GM12891 (cell line): ENCODE data around the gene KRTAP10-8.
"Not testable (repeated sequence)": the region's sequence is repeated elsewhere in the genome, so short reads cannot be mapped to it uniquely, and the experiment has no call there.

Experiments used
- DNase-seq: peaks from one replicate; pipeline ENCODE4 v3.0.0; 2011; ENCODE audit warnings: low spot score; ENCODE audit not compliant: insufficient read length
- FAIRE-seq: peaks from 2 replicates; lab custom pipeline; 2011; peaks lifted over from hg19 to GRCh38; lab: Jason Lieb, UNC
- PAX5 ChIP-seq: IDR thresholded peaks from 2 replicates; pipeline ENCODE4 v1.6.1; 2011; ENCODE audit warnings: low read length, moderate library complexity, mild to moderate bottlenecking; ENCODE audit not compliant: insufficient read depth, severe bottlenecking
- POLR2A ChIP-seq: IDR thresholded peaks from 2 replicates; pipeline ENCODE4 v1.6.1; 2011; ENCODE audit warnings: low read depth, low read length, control low read depth
- POLR2AphosphoS5 ChIP-seq: IDR thresholded peaks from 2 replicates; pipeline ENCODE4 v1.6.1; 2011; ENCODE audit warnings: low read depth, low read length, control low read depth
- POU2F2 ChIP-seq: IDR thresholded peaks from 2 replicates; pipeline ENCODE4 v1.6.1; 2011; ENCODE audit warnings: low read depth, mild to moderate bottlenecking, control low read depth, low read length, moderate library complexity
- SPI1 ChIP-seq: IDR thresholded peaks from 2 replicates; pipeline ENCODE4 v1.6.1; 2011; ENCODE audit warnings: low read depth, low read length, control low read depth
- TAF1 ChIP-seq: IDR thresholded peaks from 2 replicates; pipeline ENCODE4 v1.6.1; 2011; ENCODE audit warnings: low read depth, low read length, control low read depth

KRTAP10-8 gene

GRCh38 chr21:44581158-44581557 is 30.7 kb upstream of the KRTAP10-8 start:
- FAIRE-seq (no peak), DNase-seq (no peak)
- no peak for TF ChIP-seq TAF1
- no peak for TF ChIP-seq POU2F2
- no peak for TF ChIP-seq PAX5
- TF ChIP-seq POLR2A = no peak
- no peak for TF ChIP-seq SPI1
- TF ChIP-seq POLR2AphosphoS5 = no peak

DNA sequence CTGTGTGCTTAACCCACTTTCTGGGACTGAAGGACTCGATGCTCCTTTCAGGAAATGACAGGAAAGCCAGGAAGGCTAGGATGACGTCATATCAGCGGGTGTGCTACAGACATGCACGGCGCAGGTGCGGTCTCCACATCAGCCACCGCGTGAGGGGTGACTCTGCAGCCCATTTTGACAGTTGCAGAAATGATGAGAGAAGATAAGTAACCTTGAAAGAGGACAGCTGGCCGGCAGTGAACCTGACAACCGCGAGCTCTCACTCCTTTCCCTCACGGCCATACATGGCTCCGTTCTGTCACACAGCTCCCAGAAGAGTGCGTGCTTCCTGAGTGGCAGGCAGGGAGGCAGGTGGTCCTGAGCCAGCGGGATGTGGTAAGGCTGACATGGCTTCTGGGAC is 29.8 kb upstream of the KRTAP10-8 start:
- no peak for TF ChIP-seq PAX5
- no peak for TF ChIP-seq POU2F2
- no peak for TF ChIP-seq POLR2AphosphoS5
- no peak for TF ChIP-seq SPI1
- no peak for TF ChIP-seq TAF1
- TF ChIP-seq POLR2A = no peak
- no peak for DNase-seq
- FAIRE-seq = no peak

DNA sequence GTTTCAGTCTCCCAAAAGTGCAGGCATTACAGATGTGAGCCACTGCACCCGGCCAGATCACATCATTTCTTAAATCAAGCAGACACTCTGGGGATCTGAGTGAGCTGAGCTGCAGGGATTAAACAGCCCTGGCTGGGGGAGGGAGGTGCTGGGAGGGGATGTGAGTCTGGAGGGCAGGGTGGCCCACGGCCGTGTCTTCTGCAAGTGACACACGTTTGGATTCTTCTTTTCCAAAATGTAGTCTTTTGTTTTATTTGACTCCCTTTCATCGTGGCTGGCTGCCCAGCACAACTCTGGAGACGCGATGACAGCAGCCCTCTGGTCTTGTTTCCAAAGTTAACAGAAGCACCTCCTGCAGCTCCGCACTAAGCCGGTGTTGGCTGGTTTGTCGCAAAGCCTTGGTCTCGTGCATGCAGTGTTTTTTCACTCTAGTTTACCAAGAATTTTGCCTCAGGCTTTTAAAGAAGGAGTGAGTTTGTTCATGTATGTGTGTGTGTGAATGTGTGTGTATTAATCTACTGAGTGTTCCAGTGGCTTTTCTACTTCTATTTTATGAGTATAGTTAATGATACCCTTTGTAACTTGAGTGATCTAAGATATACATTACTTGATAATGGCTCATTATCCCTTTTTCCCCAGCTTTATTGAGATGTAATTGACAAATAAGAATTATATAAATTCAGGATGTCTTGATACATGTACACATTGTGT is 28.6 kb upstream of the KRTAP10-8 start:
- FAIRE-seq (no peak), DNase-seq (no peak)
- TF ChIP-seq SPI1 (no peak), POLR2A (no peak), TAF1 (no peak), PAX5 (no peak), POU2F2 (no peak), POLR2AphosphoS5 (no peak)

DNA sequence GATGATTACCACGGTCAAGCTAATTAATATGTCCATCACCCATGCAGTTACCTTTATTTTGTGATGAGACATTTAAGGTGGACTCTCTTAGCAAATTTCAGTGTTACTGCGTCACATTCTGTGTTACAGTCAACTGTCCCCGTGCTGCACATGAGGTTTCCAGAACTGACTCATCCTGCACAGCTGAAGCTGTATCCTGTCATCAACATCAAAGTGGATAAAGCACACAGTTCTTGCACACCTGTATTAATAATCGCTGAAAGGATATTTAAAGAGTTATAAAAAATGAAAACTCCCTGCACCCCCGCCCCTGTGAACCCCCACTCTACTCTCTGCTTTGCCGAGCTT is 28.1 kb upstream of the KRTAP10-8 start:
- FAIRE-seq = no peak
- TF ChIP-seq POU2F2 (no peak), POLR2A (no peak), POLR2AphosphoS5 (no peak), TAF1 (no peak), PAX5 (no peak), SPI1 (no peak)
- DNase-seq = no peak

GRCh38 chr21:44585892-44586291 is 26.0 kb upstream of the KRTAP10-8 start:
- DNase-seq (no peak), FAIRE-seq (no peak)
- TF ChIP-seq POU2F2 (no peak), TAF1 (no peak), POLR2A (no peak), PAX5 (no peak), SPI1 (no peak), POLR2AphosphoS5 (no peak)

DNA sequence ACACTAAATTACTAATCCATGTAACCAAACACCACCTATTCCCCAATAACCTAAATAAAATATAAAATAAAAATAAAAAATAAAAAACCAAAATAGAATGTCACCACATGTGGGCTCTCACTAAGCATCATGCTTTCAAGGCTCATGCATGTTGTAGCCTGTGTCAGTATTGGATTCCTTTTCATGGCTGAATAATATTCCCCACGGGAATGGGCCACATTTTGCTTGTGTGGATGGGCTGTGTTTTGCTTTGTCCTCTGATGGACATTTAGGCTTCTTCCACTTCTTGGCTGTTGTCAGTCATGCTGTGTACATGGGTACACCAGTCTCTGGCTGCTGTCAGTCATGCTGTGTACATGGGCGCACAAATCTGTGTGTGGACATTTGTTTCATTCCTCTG is 22.8 kb upstream of the KRTAP10-8 start:
- TF ChIP-seq POLR2A = no peak
- TF ChIP-seq POLR2AphosphoS5 = no peak
- no peak for TF ChIP-seq TAF1
- TF ChIP-seq POU2F2 = no peak
- no peak for TF ChIP-seq PAX5
- no peak for TF ChIP-seq SPI1
- DNase-seq = no peak
- FAIRE-seq = no peak

DNA sequence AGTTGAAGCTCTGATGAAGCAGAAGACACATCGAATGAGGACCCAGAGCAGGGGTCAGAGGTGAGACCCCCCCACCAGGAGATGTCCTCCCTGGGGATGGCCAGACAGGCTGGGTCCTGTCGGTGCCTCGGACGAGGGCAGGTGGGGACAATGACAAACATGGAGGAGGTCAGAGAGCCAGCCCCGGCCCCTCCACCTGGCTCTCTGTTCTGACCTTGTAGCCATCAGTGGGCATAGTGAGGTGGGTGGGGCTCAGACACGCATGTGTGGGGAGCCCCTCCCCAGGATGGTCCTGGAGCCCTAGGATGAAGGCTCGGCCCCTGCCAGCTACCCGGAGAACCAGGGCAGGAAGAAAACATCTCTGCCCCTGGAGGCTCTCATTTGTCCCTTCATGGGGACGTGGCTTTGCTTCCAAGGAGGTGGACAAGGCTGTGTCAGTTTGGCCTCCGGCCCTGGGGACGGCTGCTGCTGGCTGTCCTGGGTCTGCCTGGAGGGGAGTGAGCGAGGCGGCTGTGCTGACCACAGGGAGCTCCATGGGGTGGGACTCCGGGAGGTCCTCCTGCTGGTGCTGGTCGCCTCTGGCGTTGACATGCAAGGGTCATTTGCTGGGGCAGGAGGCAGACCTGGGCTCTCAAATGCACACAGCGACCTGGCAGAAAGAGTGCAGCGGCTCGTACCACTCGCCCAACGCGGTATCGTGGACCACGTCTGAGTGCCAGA is 22.1 kb upstream of the KRTAP10-8 start:
- no peak for FAIRE-seq
- TF ChIP-seq PAX5 = no peak
- TF ChIP-seq POLR2A = no peak
- TF ChIP-seq TAF1 = no peak
- TF ChIP-seq POLR2AphosphoS5 = no peak
- no peak for TF ChIP-seq POU2F2
- no peak for TF ChIP-seq SPI1
- DNase-seq = no peak

GRCh38 chr21:44590311-44590721 is 21.6 kb upstream of the KRTAP10-8 start:
- DNase-seq (no peak), FAIRE-seq (no peak)
- no peak for TF ChIP-seq TAF1
- TF ChIP-seq POLR2A = no peak
- TF ChIP-seq PAX5 = no peak
- no peak for TF ChIP-seq POLR2AphosphoS5
- TF ChIP-seq POU2F2 = no peak
- no peak for TF ChIP-seq SPI1

DNA sequence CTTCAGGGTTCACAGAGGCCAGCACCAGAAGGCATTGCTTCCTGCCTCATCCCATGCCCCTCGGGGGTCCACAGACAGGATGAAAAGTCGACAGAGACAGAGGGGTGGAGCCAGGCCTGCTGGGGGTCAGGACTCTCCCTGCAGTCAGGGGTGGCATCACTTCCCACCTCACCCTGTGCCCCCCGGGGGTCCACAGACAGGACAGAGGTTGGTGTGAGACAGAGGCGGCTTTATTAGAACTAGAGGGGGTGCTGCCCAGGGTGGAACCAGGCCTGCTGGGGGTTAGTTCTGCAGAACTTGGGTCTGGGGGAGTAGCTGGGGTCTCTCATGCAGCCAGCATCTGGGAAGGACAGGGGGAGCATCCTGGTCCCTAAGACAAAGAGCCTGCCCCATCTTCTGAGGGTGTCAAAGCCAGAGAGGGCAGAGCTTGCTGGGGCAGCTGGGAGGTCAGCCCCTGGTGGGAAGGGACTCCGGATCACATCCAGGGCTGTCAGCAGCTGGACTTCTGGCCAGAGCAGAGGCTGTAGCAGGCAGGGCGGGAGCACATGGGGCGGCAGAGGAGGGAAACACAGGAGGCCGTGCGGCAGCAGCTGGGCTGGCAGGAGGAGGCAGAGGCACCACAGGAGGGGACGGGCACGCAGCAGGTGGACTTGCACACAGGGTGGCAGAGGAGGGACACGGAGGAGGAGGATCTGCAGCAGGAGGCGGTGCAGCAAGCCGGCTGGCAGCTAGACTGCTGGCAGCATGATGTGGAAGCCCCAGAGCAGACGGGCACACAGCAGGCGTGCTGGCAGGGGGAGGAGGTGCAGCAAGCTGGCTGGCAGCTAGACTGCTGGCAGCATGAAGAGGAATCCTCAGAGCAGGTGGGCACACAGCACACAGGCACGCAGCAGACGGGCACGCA is 20.7 kb upstream of the KRTAP10-8 start:
- not testable (repeated sequence) for DNase-seq, FAIRE-seq

- FAIRE-seq, DNase-seq: not testable (repeated sequence)
Observed at GRCh38 chr21:44591801-44592130, 20.1 kb upstream of the KRTAP10-8 start.
